ENCODE results near the gene CRIM1.

The CRIM1 gene

GRCh38 chr2:36455011-36455410, 99.4 kb downstream of the CRIM1 start:
- no peak overlapping the region for H3K4me3 ChIP-seq (ENCODE audit: control insufficient read depth, low read depth, low read length)
- no peak for TF ChIP-seq CTCF (IDR thresholded peaks at IDR 0.05; ENCODE audit: control insufficient read depth, insufficient read depth, low read depth, low read length, missing control alignments)
- DNase-seq (ENCODE audit: low read depth): no peak

GRCh38 chr2:36455788-36456187, 100.2 kb downstream of the CRIM1 start:
- no peak for TF ChIP-seq CTCF (IDR thresholded peaks at IDR 0.05; ENCODE audit: control insufficient read depth, insufficient read depth, low read depth, low read length, missing control alignments)
- DNase-seq (ENCODE audit: low read depth): no peak
- H3K4me3 ChIP-seq (ENCODE audit: control insufficient read depth, low read depth, low read length): no peak overlapping the region

GRCh38 chr2:36456227-36457175, 100.9 kb downstream of the CRIM1 start:
- DNase-seq (ENCODE audit: low read depth): no peak
- no peak for TF ChIP-seq CTCF (IDR thresholded peaks at IDR 0.05; ENCODE audit: control insufficient read depth, insufficient read depth, low read depth, low read length, missing control alignments)
- no peak overlapping the region for H3K4me3 ChIP-seq (ENCODE audit: control insufficient read depth, low read depth, low read length)

- no peak for TF ChIP-seq CTCF (IDR thresholded peaks at IDR 0.05; ENCODE audit: control insufficient read depth, insufficient read depth, low read depth, low read length, missing control alignments)
- DNase-seq (ENCODE audit: low read depth): no peak
- H3K4me3 ChIP-seq (ENCODE audit: control insufficient read depth, low read depth, low read length): no peak overlapping the region
These were observed 102.5 kb downstream of the CRIM1 start for GRCh38 chr2:36458106-36458505.

GRCh38 chr2:36459725-36460137, 104.2 kb downstream of the CRIM1 start:
- peak; percentile 48 for TF ChIP-seq CTCF (IDR thresholded peaks at IDR 0.05; ENCODE audit: control insufficient read depth, insufficient read depth, low read depth, low read length, missing control alignments)
- no peak overlapping the region for H3K4me3 ChIP-seq (ENCODE audit: control insufficient read depth, low read depth, low read length)
- DNase-seq (ENCODE audit: low read depth): no peak

GRCh38 chr2:36461039-36461681, 105.6 kb downstream of the CRIM1 start:
- H3K4me3 ChIP-seq (ENCODE audit: control insufficient read depth, low read depth, low read length): no peak overlapping the region
- no peak for TF ChIP-seq CTCF (IDR thresholded peaks at IDR 0.05; ENCODE audit: control insufficient read depth, insufficient read depth, low read depth, low read length, missing control alignments)
- DNase-seq (ENCODE audit: low read depth): peak; percentile 69
